ENCODE data around the gene SPAAR.

The SPAAR gene

DNA sequence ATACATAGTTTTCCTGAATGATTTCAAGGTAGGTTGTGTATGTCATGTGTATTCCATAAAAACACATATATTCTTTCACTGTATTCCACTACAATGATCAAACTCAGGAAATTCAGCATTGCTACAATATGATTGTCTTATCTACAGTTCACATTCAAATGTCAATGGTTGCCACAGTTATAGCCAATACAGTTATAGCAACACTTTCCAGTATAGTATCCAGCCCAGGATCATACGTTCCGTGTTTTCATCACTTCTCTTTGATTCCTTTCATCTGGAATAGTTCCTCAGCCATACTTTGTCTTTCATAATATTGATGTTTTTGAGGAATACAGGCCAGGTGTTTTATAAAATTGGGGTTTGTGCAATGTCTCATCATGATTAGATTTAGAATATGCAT, 39.2 kb downstream of the SPAAR start:
- no peak for DNase-seq (ENCODE audit: low read depth)

DNA sequence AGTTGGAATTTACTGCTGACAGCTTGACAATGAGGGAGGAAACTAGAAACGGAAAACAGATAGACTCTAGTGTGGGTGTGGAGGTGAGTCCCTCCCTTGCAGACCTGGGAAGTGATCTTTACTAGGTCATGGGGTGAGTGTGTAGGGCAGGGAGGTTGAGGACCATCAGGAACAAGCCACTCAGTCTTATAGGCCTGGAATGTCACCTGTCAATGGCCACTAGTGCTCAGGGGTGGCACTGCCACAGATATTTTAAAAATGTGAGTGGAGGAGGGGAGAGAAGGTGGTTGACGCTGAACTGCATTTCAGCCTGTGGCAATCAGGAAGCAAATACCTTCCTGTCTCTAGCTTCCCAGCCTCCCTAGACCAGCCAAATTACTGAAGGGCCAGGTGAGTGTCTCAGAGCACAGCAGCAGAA, 39.6 kb downstream of the SPAAR start:
- no peak for DNase-seq (ENCODE audit: low read depth)

DNA sequence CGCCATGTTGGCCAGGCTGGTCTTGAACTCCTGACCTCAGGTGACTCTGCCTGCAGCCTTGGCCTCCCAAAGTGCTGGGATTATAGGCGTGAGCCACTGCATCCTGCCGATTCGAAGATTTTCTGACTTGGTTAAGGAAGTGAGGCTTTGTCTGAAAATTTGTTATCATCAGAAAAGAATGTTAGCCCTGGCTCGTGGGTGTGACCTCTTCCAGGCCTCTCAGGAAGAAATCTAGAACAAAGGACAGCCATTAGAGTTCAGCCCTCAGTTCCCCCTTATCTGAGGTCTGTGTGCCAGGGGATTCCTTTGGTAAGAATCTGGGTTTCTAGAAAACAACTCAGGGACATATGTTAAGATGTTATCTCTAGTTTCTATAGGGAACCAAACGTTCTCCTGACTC, 42.4 kb downstream of the SPAAR start:
- DNase-seq (ENCODE audit: low read depth), result no peak

DNA sequence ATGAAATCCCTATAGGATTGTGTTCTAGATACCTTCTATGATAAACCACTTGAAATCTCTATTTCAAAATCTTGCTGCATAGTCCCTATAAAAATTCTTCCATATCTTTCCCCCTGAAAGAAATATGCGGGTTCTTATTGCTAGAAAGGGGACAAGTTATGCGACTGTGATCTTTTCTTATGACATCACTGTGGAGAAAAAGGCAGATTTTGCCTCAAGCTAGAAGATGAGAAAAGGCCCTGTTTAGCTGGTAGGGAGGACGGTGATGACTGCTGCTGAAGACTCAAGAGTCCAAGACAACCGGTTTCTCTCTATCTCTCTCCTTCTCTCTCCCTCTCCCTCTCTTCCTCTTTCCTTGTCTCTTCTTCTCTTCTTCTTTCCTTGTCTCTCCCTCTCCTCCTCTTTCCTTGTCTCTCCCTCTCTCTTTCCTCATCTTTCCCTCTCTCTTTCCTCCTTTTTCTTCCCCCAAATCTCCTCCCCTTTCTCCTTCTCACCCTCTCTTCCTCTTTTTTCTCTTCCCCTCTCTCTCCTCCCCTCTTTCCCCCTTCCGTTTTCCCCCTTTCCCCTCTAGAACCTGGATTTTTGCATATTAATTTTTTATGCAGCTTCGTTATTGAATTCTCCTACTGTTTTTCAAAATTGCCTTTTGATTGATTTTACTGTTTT, 43.4 kb downstream of the SPAAR start:
- no peak for DNase-seq (ENCODE audit: low read depth)

DNA sequence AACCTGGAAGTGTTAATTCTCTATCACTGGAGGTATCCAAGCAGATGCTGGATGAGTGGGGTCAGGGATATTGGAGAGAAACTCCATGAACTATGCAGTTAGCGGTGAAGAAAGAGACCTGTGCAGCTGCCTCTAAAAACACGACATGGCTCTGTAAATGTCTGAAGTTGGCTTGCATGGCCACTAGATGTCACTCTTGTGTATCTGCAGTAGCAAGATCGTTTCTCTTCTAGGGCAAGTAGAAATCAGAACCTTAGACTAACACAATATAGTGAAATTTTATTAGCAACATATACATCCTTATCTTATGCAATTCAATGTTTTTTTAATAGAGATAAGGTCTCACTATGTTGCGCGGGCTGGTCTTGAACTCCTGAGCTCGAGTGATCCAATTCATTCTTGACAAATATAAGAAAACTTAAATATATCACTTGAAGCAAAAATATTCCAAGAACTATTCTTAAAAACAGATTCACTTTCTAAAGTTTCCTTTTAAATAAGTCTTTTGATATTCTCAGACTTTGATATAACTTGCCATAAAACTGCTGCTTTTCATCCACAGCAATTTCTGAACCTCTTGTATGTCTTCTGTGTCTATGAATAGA, 45.8 kb downstream of the SPAAR start:
- no peak for DNase-seq (ENCODE audit: low read depth)

DNA sequence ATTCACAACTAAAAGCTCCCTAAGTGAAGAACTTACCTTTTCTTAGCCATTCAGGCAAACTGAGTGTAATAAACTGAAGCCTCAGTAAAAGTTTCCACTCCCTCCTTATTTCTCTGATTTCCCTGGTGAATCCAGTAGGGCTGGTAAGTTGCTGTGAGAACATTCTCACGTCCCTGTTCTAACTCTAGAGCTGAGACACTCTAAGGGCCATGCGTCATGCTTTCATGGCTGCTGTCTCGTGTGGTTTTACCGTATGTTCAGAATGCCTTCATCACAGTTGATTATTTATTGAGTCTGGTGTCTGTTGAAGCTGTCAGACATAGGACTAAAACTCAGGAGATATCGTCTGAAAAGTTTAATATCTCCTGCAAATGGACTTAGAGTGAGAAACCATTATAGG, 47.4 kb downstream of the SPAAR start:
- no peak for DNase-seq (ENCODE audit: low read depth)

DNA sequence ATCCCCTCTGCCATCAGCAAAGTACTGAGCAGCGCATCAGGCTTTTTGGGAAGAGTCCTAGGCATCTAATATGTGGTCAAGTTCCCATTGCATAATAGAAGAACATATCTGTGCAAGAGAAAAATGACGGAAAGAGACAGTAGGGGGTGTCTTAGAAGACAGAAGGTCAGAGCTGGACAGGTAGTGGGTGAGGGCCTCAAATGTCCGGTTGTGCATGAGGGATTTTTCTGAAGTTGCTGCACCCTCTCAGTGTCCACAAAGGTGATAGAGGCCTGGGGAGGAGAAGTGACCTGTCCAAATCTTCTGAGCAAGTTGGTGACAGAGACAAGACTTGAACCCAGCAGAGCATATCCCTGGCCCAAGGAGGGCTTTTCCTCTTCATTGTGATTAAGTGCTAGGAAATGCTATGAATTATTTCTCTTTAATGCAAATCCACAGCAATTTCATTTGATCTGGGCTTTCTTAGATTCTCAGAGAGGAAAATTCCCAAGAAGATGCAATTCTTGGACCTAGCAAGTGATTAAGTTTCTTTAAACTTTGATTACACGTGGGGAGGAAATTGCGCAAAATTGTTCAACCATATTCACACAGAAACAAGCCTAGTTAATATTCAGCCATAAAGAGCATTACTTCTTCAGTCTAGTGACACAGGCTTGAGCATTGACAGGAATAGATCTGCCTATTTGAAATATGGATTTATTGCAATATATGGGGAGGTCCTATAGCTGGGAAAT, 49.0 kb downstream of the SPAAR start, which contains the start of gene OR2S2:
Gene OR2S2, minus strand, starts transcription at position 51 of the 734 bp plus-strand sequence. CDS start 56 bp downstream, outside the sequence.
- no peak for DNase-seq (ENCODE audit: low read depth)

DNA sequence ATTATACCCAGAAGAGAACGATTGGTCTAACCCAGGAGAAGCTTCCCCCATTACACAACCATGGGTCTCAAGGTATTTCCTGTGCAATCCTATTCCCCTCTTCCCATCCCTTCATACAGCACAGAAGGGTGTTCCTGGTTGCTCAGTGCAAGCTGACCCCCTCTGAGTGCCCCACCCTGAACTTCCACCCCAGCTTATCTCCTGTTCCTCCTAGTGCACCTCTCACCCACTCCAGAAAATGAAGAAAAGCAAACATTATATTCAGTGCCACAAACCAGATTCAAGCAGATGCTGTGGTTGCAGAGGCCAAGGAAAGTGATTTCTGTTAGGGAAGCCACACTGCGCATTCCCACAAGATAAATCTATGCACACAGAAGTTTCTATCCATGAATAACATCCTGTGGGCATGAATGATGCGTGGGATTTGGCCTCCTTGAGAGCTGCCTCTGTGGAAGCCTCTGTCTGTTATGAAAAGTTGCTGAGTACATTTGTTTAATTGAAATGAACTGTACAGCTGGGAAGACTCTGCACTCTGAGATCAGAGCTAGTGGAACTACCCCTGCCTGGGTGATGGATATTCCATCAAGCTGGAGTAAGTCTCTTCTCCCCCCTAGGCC, 50.9 kb downstream of the SPAAR start:
- DNase-seq (ENCODE audit: low read depth), result no peak
